GM12878 (cell line): ENCODE results near the gene HSPBP1. TPM values are rescaled to one million over a fixed set of nuclear protein-coding genes. Genes with fewer than 3 reads are reported as not detected.
A peak's percentile ranks its signal among the peaks of the same experiment; 100 is the strongest.

Source experiments
- ATAC-seq: fragments of 200-7000 bp; cut with Tn5 transposase; 3 replicates; pipeline ENCODE4 v1.9.1; 2020; ENCODE audit warnings: mild to moderate bottlenecking, moderate library complexity
- BruUV-seq: library from RNA; stranded (reverse); fragments of 400-500 nt; replicated peaks from 2 replicates; lab custom pipeline; 2021; lab: Mats Ljungman, UMichigan
- CTCF ChIA-PET: fragments of 300-600 bp; sonication (Branson Sonifier 250); formaldehyde crosslinking; extraction: SDS; loops from one replicate; lab custom pipeline; 2021; ENCODE audit warnings: inconsistent platforms; lab: Yijun Ruan, JAX
- POLR2A ChIA-PET: fragments of 350-600 bp; formaldehyde crosslinking; extraction: SDS; loops from one replicate; lab custom pipeline; 2021; ENCODE audit warnings: inconsistent platforms; lab: Charles Lee
- RAD21 ChIA-PET: fragments of 300-600 bp; sonication (Branson Sonifier 250); formaldehyde crosslinking; loops from one replicate; lab custom pipeline; 2023; ENCODE audit warnings: antibody characterized with exemption; ENCODE audit not compliant: unreplicated experiment; lab: Charles Lee
- SMC1A ChIA-PET: fragments of 300-600 bp; sonication (Branson Sonifier 250); formaldehyde crosslinking; loops from one replicate; lab custom pipeline; 2023; ENCODE audit not compliant: unreplicated experiment, uncharacterized antibody; lab: Charles Lee
- DNase-seq: peaks from one replicate; pipeline ENCODE4 v3.0.0-alpha.2; 2011; ENCODE audit warnings: low read depth, low spot score
- FAIRE-seq: peaks from 3 replicates; lab custom pipeline; 2011; peaks lifted over from hg19 to GRCh38; lab: Jason Lieb, UNC
- H2AFZ ChIP-seq: 2 replicates; pipeline ENCODE4 v1.6.0; 2011; ENCODE audit warnings: low read depth, low read length, control low read depth; ENCODE audit not compliant: control insufficient read depth
- H3K27ac ChIP-seq: 2 replicates; pipeline ENCODE4 v1.5.1; 2011; ENCODE audit warnings: control low read depth; ENCODE audit not compliant: control insufficient read depth, insufficient read depth
- H3K27me3 ChIP-seq, 2 experiments: replicated peaks in 1 of 2; 2 replicates each; pipeline versions ENCODE4 v1.6.0 to v1.6.1; 2011; ENCODE audit warnings: low read length in 1 of 2; ENCODE audit not compliant: control insufficient read depth in 2 of 2, insufficient read depth in 2 of 2
- H3K36me3 ChIP-seq, 2 experiments: 2 replicates each; pipeline ENCODE4 v1.5.1; 2011; ENCODE audit warnings: low read length in 1 of 2; ENCODE audit not compliant: control insufficient read depth in 2 of 2, insufficient read depth in 2 of 2
- H3K4me1 ChIP-seq: 2 replicates; pipeline ENCODE4 v1.6.1; 2011; ENCODE audit warnings: mild to moderate bottlenecking, low read length, moderate library complexity, mixed read lengths; ENCODE audit not compliant: control insufficient read depth, insufficient read depth
- H3K4me2 ChIP-seq: 2 replicates; pipeline ENCODE4 v1.6.0; 2011; ENCODE audit warnings: control low read depth; ENCODE audit not compliant: control insufficient read depth, insufficient read depth
- H3K4me3 ChIP-seq: fragments of 200-600 bp; sonication (generic); 2 replicates; pipeline ENCODE4 v1.5.1; 2016
- H3K79me2 ChIP-seq: 2 replicates; pipeline ENCODE4 v1.6.0; 2011; ENCODE audit warnings: low read length; ENCODE audit not compliant: control insufficient read depth, insufficient read depth
- H3K9ac ChIP-seq: 2 replicates; pipeline ENCODE4 v1.8.0; 2011; ENCODE audit warnings: low read length, control low read depth, mixed read lengths; ENCODE audit not compliant: control insufficient read depth, insufficient read depth
- H3K9me3 ChIP-seq: replicated peaks from 3 replicates; pipeline ENCODE4 v1.5.1; 2011; ENCODE audit warnings: mild to moderate bottlenecking, low read length; ENCODE audit not compliant: control insufficient read depth, insufficient read depth
- H4K20me1 ChIP-seq: 2 replicates; pipeline ENCODE4 v1.6.0; 2011; ENCODE audit not compliant: control insufficient read depth, insufficient read depth
- BACH1 ChIP-seq: fragments of 450-650 bp; IDR thresholded peaks from 2 replicates; pipeline ENCODE4 v1.6.1; 2017; ENCODE audit warnings: mild to moderate bottlenecking, borderline replicate concordance
- BCL3 ChIP-seq: IDR thresholded peaks from 2 replicates; pipeline ENCODE4 v1.6.1; 2011; ENCODE audit warnings: borderline replicate concordance, low read depth, mild to moderate bottlenecking, moderate library complexity, low read length; ENCODE audit not compliant: insufficient read depth, poor library complexity, severe bottlenecking
- BHLHE40 ChIP-seq, 2 experiments: fragments of 450-650 bp in 1 of 2; IDR thresholded peaks; 2 replicates each; pipeline ENCODE4 v1.6.1; 2011 to 2017; ENCODE audit warnings: low read depth in 2 of 2, borderline replicate concordance in 1 of 2, improper control_type of control experiment in 1 of 2, low read length in 1 of 2, mild to moderate bottlenecking in 1 of 2
- DPF2 ChIP-seq: fragments of 450-650 bp; IDR thresholded peaks from 2 replicates; pipeline ENCODE4 v1.6.1; 2017; ENCODE audit warnings: mild to moderate bottlenecking
- ESRRA ChIP-seq: IDR thresholded peaks from 2 replicates; pipeline ENCODE4 v1.6.1; 2012; ENCODE audit warnings: mild to moderate bottlenecking, low read length, improper control_type of control experiment
- LARP7 ChIP-seq: fragments of 450-650 bp; IDR thresholded peaks from 2 replicates; pipeline ENCODE4 v1.6.1; 2017; ENCODE audit warnings: mild to moderate bottlenecking
- NFIC ChIP-seq: IDR thresholded peaks from 2 replicates; pipeline ENCODE4 v1.6.1; 2012; ENCODE audit warnings: low read depth, mild to moderate bottlenecking, inconsistent platforms, low read length, moderate library complexity
- NR2C1 ChIP-seq: fragments of 450-650 bp; IDR thresholded peaks from 2 replicates; pipeline ENCODE4 v1.6.1; 2017; ENCODE audit warnings: antibody characterized with exemption, mild to moderate bottlenecking, moderate library complexity
- SMARCA5 ChIP-seq: fragments of 450-650 bp; IDR thresholded peaks from 2 replicates; pipeline ENCODE4 v1.6.1; 2017; ENCODE audit warnings: mild to moderate bottlenecking
- WGBS: methylation state at CpG from one replicate; pipeline ENCODE4 v1.1.6; 2016; ENCODE audit warnings: low lambda C conversion rate; ENCODE audit not compliant: insufficient replicate concordance, insufficient coverage; ENCODE audit errors: missing lambda C conversion rate; 5-methylcytosine and 5-hydroxymethylcytosine counted together
- in situ Hi-C: fragments of 300-500 bp; cut with MboI; formaldehyde crosslinking; loops from 9 replicates; pipeline ENCODE4 v1.14.3; 2018; ENCODE audit warnings: mixed read lengths
- intact Hi-C: fragments of 100-400 bp; cut with micrococcal nuclease; formaldehyde crosslinking; loops from one replicate; pipeline ENCODE4 v1.14.2; 2022; ENCODE audit not compliant: unreplicated experiment
- polyA plus RNA-seq, 11 experiments: library from polyadenylated mRNA; depleted of rRNA in 4 of 11; unstranded in 6 of 11; stranded (reverse) in 5 of 11; fragments of >200 nt; fragmentation: Nextera tagmentation in 4 of 11; fragmentation: Illumina TruSeq in 1 of 11; extraction: Ambion mirVana in 4 of 11; extraction: Trizol in 1 of 11; gene quantifications; 1 replicate in 1 of 11; 2 replicates in 10 of 11; pipeline versions ENCODE4 v1.2.1 to v1.2.3, GENCODE V29; 2011 to 2016; ENCODE audit warnings: inconsistent platforms in 2 of 11, missing spikeins in 2 of 11, low read depth in 1 of 11
- total RNA-seq, 4 experiments: library from RNA; depleted of rRNA in 3 of 4; stranded (reverse); fragments of >200 nt in 3 of 4; fragmentation: Illumina TruSeq in 1 of 4; extraction: Trizol in 1 of 4; gene quantifications; 2 replicates each; pipeline versions ENCODE4 v1.2.1 to v1.2.3, GENCODE V29; 2013 to 2021

The HSPBP1 gene
- total and polyA plus RNA-seq, 10 of the 15 experiments (the other 5 are each of a cell fraction or from before 2014, with no cell fraction given): 0.18 to 83.3 (median 23.0) TPM

DNA sequence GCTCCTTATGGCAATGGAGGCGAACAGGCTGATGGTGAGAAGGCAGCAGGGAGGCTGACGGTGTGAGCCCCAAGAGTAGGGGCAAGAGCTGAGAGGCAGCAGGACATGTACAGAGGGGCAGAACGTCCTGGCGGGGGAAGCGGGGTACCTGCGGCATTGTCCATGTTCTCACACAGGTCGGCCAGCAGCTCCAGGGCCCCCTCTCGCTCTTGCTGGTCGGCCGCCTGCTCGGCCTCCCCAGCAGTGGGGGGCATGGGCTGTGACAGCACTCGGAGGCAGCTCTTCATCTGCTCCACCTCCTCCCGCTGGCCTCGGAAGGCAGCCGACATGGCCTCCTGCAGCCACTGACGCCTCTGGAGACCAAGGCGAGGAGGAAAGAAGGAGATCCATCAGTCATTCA lies 2.4 kb downstream of the HSPBP1 start (continued):
- TF ChIP-seq BCL3: no peak

DNA sequence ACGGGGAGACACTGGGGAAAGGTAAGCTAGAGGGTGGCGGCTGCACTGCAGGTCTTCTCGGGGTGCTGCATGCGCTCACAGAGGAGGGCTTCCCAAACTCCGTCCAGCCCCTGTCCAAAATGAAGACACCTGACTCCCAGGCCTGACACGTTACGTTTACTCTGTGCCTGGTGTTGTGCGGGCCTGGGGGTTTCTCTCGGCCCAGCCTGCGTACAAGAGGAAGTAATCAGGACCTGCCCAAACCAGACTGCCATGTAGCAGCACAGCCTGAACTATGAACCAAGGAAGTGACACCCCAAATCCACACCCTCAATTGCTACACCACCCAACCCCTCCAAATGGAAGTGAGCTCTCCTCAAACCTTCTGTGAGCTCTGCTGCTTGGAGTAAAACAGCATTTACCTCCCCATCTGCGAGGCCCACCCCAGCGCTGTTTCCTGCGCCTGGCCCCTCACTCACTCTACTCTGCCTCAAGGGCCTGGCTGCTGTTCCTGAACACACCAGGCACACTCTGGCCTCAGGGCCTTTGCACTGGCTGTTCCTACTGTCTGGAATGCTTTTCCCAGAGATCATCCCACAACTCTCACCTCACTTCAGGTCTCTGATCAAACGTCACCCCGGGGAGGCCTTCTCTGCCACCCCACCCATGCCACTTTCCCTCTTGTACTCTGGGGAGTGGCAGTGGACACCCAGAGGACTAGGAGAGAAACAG lies 3.0 kb downstream of the HSPBP1 start:
- Histone ChIP-seq H3K27me3 (no peaks in the 10 kb centered on the region), H3K4me1 (peaks cover 42% of the 10 kb centered on the region), H3K36me3 (peaks cover 0 to 3% of the 10 kb centered on the region in 2 experiments; a peak in 1 of 4 replicates), H3K9ac (peak overlapping the region; percentile 65), H3K4me2 (peak overlapping the region; percentile 92), H3K27ac (peak overlapping the region; percentile 80), H3K4me3 (0 out of 2 replicates have a peak overlapping the region, but pooled peaks have one; percentile 10), H3K9me3 (no peaks in the 10 kb centered on the region; the same call in 2 of the 3 replicates), H4K20me1 (no peaks in the 10 kb centered on the region), H3K79me2 (no peaks in the 10 kb centered on the region; the same call in 1 of the 2 replicates), H2AFZ (peak overlapping the region; percentile 40; the same call in 1 of the 2 replicates)
- TF ChIP-seq NR2C1 (peak; percentile 41; the same call in 1 of the 2 replicates), BHLHE40 (IDR thresholded peaks at IDR 0.05; ENCODE audit: borderline replicate concordance in 1 of 2, low read depth in 2 of 2, low read length in 1 of 2) (0 out of 4 replicates have a peak, but pooled peaks of 1 of the 2 experiments have one; percentile 2), BACH1 (0 out of 2 replicates have a peak, but pooled peaks have one; percentile 9), ESRRA (no peak), DPF2 (peak; percentile 64), SMARCA5 (0 out of 2 replicates have a peak, but pooled peaks have one; percentile 35), NFIC (no peak), LARP7 (peak; percentile 56)
- peak; percentile 24 for ATAC-seq
- ChIA-PET POLR2A (interaction anchor here (3.1 to 6.1 kb wide), 2 partner anchors 17 to 21 kb away, joined by 39 to 86 read pairs; partner anchors contain the start of gene PPP6R1), CTCF (interaction anchor here (1.0 to 2.6 kb wide), 3 partner anchors 15 to 24 kb away, joined by 4 to 7 read pairs (median 6); no protein-coding TSS in a partner anchor), RAD21 (interaction anchor here (1.1 to 3.8 kb wide), 3 partner anchors 14 to 22 kb away, joined by 3 to 46 read pairs (median 4); partner anchors contain the start of gene PPP6R1), SMC1A (interaction anchor here (0.6 to 7.6 kb wide), 6 partner anchors 9 to 133 kb away, joined by 3 to 68 read pairs (median 6); partner anchors contain the start of gene PPP6R1)
- intact Hi-C loops (loop anchor here (1.0 kb wide), 1 partner anchor 18 kb away; the partner anchor contains the start of gene PPP6R1), in situ Hi-C loops (no loop called here)
- DNase-seq: no peak
- WGBS: 31% methylated on average over 15 of the region's 15 CpGs
- no TSS peak for BruUV-seq
- FAIRE-seq: no peak
